NB4 (cell line): Measurements from ENCODE around the gene KRTAP10-9.

Experiments used
- DNase-seq: peaks from one replicate; pipeline ENCODE4 v3.0.0; 2010; ENCODE audit warnings: low read depth
- H3K4me3 ChIP-seq: one replicate; pipeline ENCODE4 v1.5.1; 2011; ENCODE audit warnings: mild to moderate bottlenecking, low read depth, low read length, moderate library complexity
- CTCF ChIP-seq: IDR thresholded peaks from one replicate; pipeline ENCODE4 v1.5.1; 2012; ENCODE audit warnings: low read depth, low read length
- MAX ChIP-seq: IDR thresholded peaks from 2 replicates; pipeline ENCODE4 v1.6.1; 2011; ENCODE audit warnings: low read depth, low read length
- MYC ChIP-seq: IDR thresholded peaks from 2 replicates; pipeline ENCODE4 v1.6.1; 2011; ENCODE audit warnings: low read depth, low read length
- POLR2A ChIP-seq: IDR thresholded peaks from 2 replicates; pipeline ENCODE4 v1.6.1; 2011; ENCODE audit warnings: mild to moderate bottlenecking; ENCODE audit not compliant: insufficient read length; ENCODE audit errors: extremely low read depth

KRTAP10-9 gene

GRCh38 chr21:44664691-44665090 lies 37.8 kb downstream of the KRTAP10-9 start:
- TF ChIP-seq MAX (no peak), POLR2A (no peak), CTCF (no peak), MYC (no peak)
- H3K4me3 ChIP-seq: no peak overlapping the region

GRCh38 chr21:44666401-44667320 lies 39.8 kb downstream of the KRTAP10-9 start, which contains the start of gene KRTAP12-2:
TSS of gene KRTAP12-2 (minus strand) at chr21:44666927. CDS start at chr21:44666886, 41 bp downstream.
- no peak for TF ChIP-seq MYC
- no peak for TF ChIP-seq POLR2A
- TF ChIP-seq MAX: no peak
- DNase-seq: no peak
- H3K4me3 ChIP-seq: no peak within 1 kb of the TSS

More at GRCh38 chr21:44664691-44665090, 37.8 kb downstream of the KRTAP10-9 start:
- no peak for DNase-seq

GRCh38 chr21:44667612-44668011 lies 40.7 kb downstream of the KRTAP10-9 start:
- H3K4me3 ChIP-seq: no peak overlapping the region
- TF ChIP-seq MYC (no peak), POLR2A (no peak), MAX (no peak), CTCF (no peak)
- DNase-seq: no peak

GRCh38 chr21:44670642-44671432 lies 43.9 kb downstream of the KRTAP10-9 start:
- TF ChIP-seq POLR2A (no peak), CTCF (no peak), MAX (no peak), MYC (no peak)
- DNase-seq: no peak
- no peak overlapping the region for H3K4me3 ChIP-seq

GRCh38 chr21:44671911-44672310 lies 45.0 kb downstream of the KRTAP10-9 start:
- DNase-seq: no peak
- no peak for TF ChIP-seq MYC
- H3K4me3 ChIP-seq: no peak overlapping the region

GRCh38 chr21:44677881-44678280 lies 51.0 kb downstream of the KRTAP10-9 start:
- TF ChIP-seq MYC: no peak
- TF ChIP-seq MAX: no peak
- no peak for TF ChIP-seq CTCF
- TF ChIP-seq POLR2A: no peak
- DNase-seq: no peak
- H3K4me3 ChIP-seq: no peak overlapping the region
